ENCODE data around the gene EML3.

The EML3 gene

GRCh38 chr11:62553839-62554361 is 58.7 kb downstream of the EML3 start:
- no peak for DNase-seq (ENCODE audit: low read depth, low spot score)

- DNase-seq (ENCODE audit: low read depth, low spot score): no peak
Measured at GRCh38 chr11:62553080-62553838, 59.3 kb downstream of the EML3 start.

GRCh38 chr11:62552485-62553079 is 60.0 kb downstream of the EML3 start:
- no peak for DNase-seq (ENCODE audit: low read depth, low spot score)

Data from iPS DF 19.7 (cell line).